ENCODE measurements around the gene UVSSA. TPM values are rescaled to one million over a fixed set of nuclear protein-coding genes. Genes with fewer than 3 reads are reported as not detected.

UVSSA gene
- total and polyA plus RNA-seq, 9 of the 15 experiments (the other 6 are each of a cell fraction or from before 2014, with no cell fraction given), result 0.21 to 14.6 (median 3.3) TPM

DNA sequence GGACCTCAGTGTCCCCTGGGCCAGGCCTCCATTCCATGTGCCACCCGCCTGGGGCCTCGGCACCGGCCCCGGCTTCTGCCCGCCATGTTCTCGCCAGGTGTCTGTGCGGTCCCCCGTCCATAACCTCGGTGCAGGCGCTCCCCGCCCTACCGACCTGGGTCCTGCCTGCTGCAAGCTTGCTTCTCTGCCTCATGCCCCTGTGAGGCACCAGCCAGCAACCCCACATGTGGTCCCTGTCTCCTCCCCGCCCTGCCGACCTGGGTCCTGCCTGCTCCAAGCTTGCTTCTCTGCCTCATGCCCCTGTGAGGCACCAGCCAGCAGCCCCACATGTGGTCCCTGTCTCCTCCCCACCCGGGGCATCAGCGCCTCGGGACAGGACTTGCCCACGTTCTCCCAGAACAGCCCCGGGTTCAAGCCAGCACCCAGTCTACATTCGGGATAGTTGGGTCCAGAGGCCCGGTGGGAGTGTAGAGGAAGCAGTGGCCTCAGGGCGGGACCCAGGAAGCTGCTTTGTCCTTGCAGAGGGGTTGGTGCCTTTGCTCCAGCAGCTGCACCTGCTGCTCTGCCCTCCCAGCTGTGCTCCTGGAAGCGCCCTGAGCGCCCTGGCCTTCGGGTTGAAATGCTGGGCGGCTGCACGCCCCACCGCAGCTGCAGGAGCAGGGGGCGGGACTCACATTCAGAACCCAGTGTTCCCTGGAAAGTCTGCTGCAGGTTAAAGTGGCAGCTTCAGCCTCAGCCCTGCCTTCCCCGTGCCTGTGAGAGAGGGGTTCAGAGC is 20.1 kb upstream of the UVSSA start (continued):
- TF ChIP-seq JUND (IDR thresholded peaks at IDR 0.05; ENCODE audit: borderline replicate concordance, low read depth, low read length) (no peak), JUND (tag; IDR thresholded peaks at IDR 0.05; ENCODE audit: borderline replicate concordance, low read depth, low read length) (no peak), HINFP (tag; conservative IDR thresholded peaks at IDR 0.05; ENCODE audit: low read depth) (no peak), RBM22 (IDR thresholded peaks at IDR 0.05; ENCODE audit: low read depth, low read length, poor library complexity, severe bottlenecking) (peak; percentile 56), CCAR2 (IDR thresholded peaks at IDR 0.05; ENCODE audit: low read depth, low read length) (no peak), XRCC4 (IDR thresholded peaks at IDR 0.05; ENCODE audit: extremely low read depth, insufficient read depth, insufficient read length) (no peak), CREM (IDR thresholded peaks at IDR 0.05; ENCODE audit: low read depth) (no peak), MCM7 (IDR thresholded peaks at IDR 0.05) (no peak)
- TF ChIP-seq, protein P1, sequence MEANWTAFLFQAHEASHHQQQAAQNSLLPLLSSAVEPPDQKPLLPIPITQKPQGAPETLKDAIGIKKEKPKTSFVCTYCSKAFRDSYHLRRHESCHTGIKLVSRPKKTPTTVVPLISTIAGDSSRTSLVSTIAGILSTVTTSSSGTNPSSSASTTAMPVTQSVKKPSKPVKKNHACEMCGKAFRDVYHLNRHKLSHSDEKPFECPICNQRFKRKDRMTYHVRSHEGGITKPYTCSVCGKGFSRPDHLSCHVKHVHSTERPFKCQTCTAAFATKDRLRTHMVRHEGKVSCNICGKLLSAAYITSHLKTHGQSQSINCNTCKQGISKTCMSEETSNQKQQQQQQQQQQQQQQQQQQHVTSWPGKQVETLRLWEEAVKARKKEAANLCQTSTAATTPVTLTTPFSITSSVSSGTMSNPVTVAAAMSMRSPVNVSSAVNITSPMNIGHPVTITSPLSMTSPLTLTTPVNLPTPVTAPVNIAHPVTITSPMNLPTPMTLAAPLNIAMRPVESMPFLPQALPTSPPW (CRISPR knock-in tag; IDR thresholded peaks at IDR 0.05), result no peak
- TF ChIP-seq, protein P2, sequence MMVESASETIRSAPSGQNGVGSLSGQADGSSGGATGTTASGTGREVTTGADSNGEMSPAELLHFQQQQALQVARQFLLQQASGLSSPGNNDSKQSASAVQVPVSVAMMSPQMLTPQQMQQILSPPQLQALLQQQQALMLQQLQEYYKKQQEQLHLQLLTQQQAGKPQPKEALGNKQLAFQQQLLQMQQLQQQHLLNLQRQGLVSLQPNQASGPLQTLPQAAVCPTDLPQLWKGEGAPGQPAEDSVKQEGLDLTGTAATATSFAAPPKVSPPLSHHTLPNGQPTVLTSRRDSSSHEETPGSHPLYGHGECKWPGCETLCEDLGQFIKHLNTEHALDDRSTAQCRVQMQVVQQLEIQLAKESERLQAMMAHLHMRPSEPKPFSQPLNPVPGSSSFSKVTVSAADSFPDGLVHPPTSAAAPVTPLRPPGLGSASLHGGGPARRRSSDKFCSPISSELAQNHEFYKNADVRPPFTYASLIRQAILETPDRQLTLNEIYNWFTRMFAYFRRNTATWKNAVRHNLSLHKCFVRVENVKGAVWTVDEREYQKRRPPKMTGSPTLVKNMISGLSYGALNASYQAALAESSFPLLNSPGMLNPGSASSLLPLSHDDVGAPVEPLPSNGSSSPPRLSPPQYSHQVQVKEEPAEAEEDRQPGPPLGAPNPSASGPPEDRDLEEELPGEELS (CRISPR knock-in tag; IDR thresholded peaks at IDR 0.05; ENCODE audit: borderline replicate concordance), result no peak

Data from K562 (cell line).